K562 (cell line): ENCODE results near the gene ARID4B. TPM values are rescaled to one million over a fixed set of nuclear protein-coding genes. Genes with fewer than 3 reads are reported as not detected.

Experiments used
- DNMT1 ChIP-seq: fragments of 450-650 bp; IDR thresholded peaks from 2 replicates; pipeline ENCODE4 v1.6.1; 2016; ENCODE audit warnings: antibody characterized with exemption, mild to moderate bottlenecking
- E2F1 ChIP-seq: sonication (generic); formaldehyde crosslinking; IDR thresholded peaks from 2 replicates; pipeline ENCODE4 v1.8.1; 2023; ENCODE audit warnings: mild to moderate bottlenecking, missing genetic modification reagents, moderate library complexity
- E2F4 ChIP-seq: sonication (generic); formaldehyde crosslinking; IDR thresholded peaks from 2 replicates; pipeline ENCODE4 v1.8.0; 2022; ENCODE audit warnings: mild to moderate bottlenecking, low read depth, missing genetic modification reagents
- EP300 ChIP-seq: IDR thresholded peaks from 2 replicates; pipeline ENCODE4 v1.6.1; 2012; ENCODE audit warnings: low read length, improper control_type of control experiment
- GTF2A2 ChIP-seq: IDR thresholded peaks from 2 replicates; pipeline ENCODE4 v1.6.1; 2016; ENCODE audit warnings: mild to moderate bottlenecking, missing genetic modification characterization, missing compliant biosample characterization
- ILF3 ChIP-seq: fragments of 450-650 bp; IDR thresholded peaks from 2 replicates; pipeline ENCODE4 v1.6.1; 2018; ENCODE audit warnings: antibody characterized with exemption, mild to moderate bottlenecking, moderate library complexity, borderline replicate concordance
- MAFK ChIP-seq: IDR thresholded peaks from 2 replicates; pipeline ENCODE4 v1.6.1; 2011; ENCODE audit warnings: low read length, improper control_type of control experiment
- MEF2D ChIP-seq: conservative IDR thresholded peaks from 2 replicates; pipeline ENCODE4 v1.6.1; 2016; ENCODE audit warnings: low read depth, missing genetic modification characterization, missing compliant biosample characterization
- NBN ChIP-seq: fragments of 450-650 bp; IDR thresholded peaks from 2 replicates; pipeline ENCODE4 v1.6.1; 2016; ENCODE audit warnings: low read depth, mild to moderate bottlenecking
- NR0B1 ChIP-seq: fragments of 450-650 bp; IDR thresholded peaks from one replicate; pipeline ENCODE4 v1.6.1; 2018; ENCODE audit warnings: mild to moderate bottlenecking, moderate library complexity; ENCODE audit not compliant: partially characterized antibody
- PCBP2 ChIP-seq: fragments of 200-400 bp; formaldehyde crosslinking; IDR thresholded peaks from 2 replicates; pipeline ENCODE4 v1.6.1; 2018; ENCODE audit warnings: low read length, low read depth, mild to moderate bottlenecking, moderate library complexity; ENCODE audit not compliant: poor library complexity, severe bottlenecking
- POU5F1 ChIP-seq: fragments of 150-350 bp; IDR thresholded peaks from 2 replicates; pipeline ENCODE4 v1.6.1; 2014; ENCODE audit warnings: borderline replicate concordance, low read length, low read depth, mild to moderate bottlenecking; ENCODE audit not compliant: partially characterized antibody
- RAD21 ChIP-seq, 2 experiments: fragments of 250-450 bp in 1 of 2; fragments of 450-650 bp in 1 of 2; sonication (Bioruptor Pico) in 1 of 2; formaldehyde crosslinking in 1 of 2; IDR thresholded peaks in 1 of 2; conservative IDR thresholded peaks in 1 of 2; 2 replicates each; pipeline versions ENCODE4 v1.4.0 to v1.8.0; 2020 to 2022; ENCODE audit warnings: mild to moderate bottlenecking in 2 of 2, moderate library complexity in 1 of 2
- SRF ChIP-seq, 2 experiments: fragments of 250-450, 450-650 bp in 1 of 2; sonication (Bioruptor Pico) in 1 of 2; sonication (generic) in 1 of 2; formaldehyde crosslinking; IDR thresholded peaks; 2 replicates each; pipeline versions ENCODE4 v1.5.0 to v1.5.1; 2020 to 2022; ENCODE audit warnings: mild to moderate bottlenecking in 1 of 2, missing genetic modification reagents in 1 of 2
- TCF15 ChIP-seq: fragments of 250-450 bp; sonication (Bioruptor Pico); IDR thresholded peaks from 2 replicates; pipeline ENCODE4 v1.8.0; 2022; ENCODE audit warnings: moderate library complexity, mild to moderate bottlenecking, inconsistent platforms
- WHSC1 ChIP-seq: IDR thresholded peaks from one replicate; pipeline ENCODE4 v1.6.1; 2012; ENCODE audit warnings: low read length, control low read depth, inconsistent platforms
- ZKSCAN3 ChIP-seq: fragments of 250-450 bp; sonication (Bioruptor Pico); IDR thresholded peaks from 2 replicates; pipeline ENCODE4 v1.4.0; 2020
- ZNF274 ChIP-seq: IDR thresholded peaks from 2 replicates; pipeline ENCODE4 v1.6.1; 2011; ENCODE audit warnings: low read depth, mild to moderate bottlenecking, low read length, moderate library complexity, borderline replicate concordance
- ZNF324 ChIP-seq: fragments of 250-450 bp; sonication (Bioruptor Pico); IDR thresholded peaks from 2 replicates; pipeline ENCODE4 v1.4.0; 2020; ENCODE audit warnings: mild to moderate bottlenecking
- ZNF655 ChIP-seq: fragments of 250-450 bp; sonication (Bioruptor Pico); IDR thresholded peaks from 2 replicates; pipeline ENCODE4 v1.5.0; 2021
- ZNF764 ChIP-seq: fragments of 250-450 bp; sonication (Bioruptor Pico); IDR thresholded peaks from 2 replicates; pipeline ENCODE4 v1.4.0; 2020; ENCODE audit warnings: low read depth, mild to moderate bottlenecking, moderate library complexity
- ZNF766 ChIP-seq: fragments of 200-800 bp; sonication (Bioruptor generic); conservative IDR thresholded peaks from 2 replicates; pipeline ENCODE4 v1.6.1; 2016; ENCODE audit warnings: missing genetic modification characterization, missing compliant biosample characterization
- polyA plus RNA-seq, 8 experiments: library from polyadenylated mRNA; depleted of rRNA in 4 of 8; stranded (reverse) in 5 of 8; unstranded in 3 of 8; fragments of >200 nt; fragmentation: Nextera tagmentation in 2 of 8; fragmentation: Illumina TruSeq in 1 of 8; extraction: Ambion mirVana in 2 of 8; extraction: Trizol in 1 of 8; gene quantifications; 2 replicates each; pipeline versions ENCODE4 v1.2.1 to v1.2.3, GENCODE V29; 2011 to 2014; ENCODE audit warnings: inconsistent platforms in 1 of 8, missing spikeins in 1 of 8
- total RNA-seq, 7 experiments: library from RNA; depleted of rRNA in 6 of 7; stranded (reverse); fragments of >200 nt in 6 of 7; fragmentation: Illumina TruSeq in 2 of 7; extraction: Trizol in 2 of 7; gene quantifications; 2 replicates each; pipeline versions ENCODE4 v1.2.1 to v1.2.3, GENCODE V29; 2011 to 2021; ENCODE audit warnings: low replicate concordance in 1 of 7

The ARID4B gene
- total and polyA plus RNA-seq, 9 of the 15 experiments (the other 6 are each of a cell fraction or from before 2014, with no cell fraction given) = 8.4 to 38.9 (median 18.5) TPM

DNA sequence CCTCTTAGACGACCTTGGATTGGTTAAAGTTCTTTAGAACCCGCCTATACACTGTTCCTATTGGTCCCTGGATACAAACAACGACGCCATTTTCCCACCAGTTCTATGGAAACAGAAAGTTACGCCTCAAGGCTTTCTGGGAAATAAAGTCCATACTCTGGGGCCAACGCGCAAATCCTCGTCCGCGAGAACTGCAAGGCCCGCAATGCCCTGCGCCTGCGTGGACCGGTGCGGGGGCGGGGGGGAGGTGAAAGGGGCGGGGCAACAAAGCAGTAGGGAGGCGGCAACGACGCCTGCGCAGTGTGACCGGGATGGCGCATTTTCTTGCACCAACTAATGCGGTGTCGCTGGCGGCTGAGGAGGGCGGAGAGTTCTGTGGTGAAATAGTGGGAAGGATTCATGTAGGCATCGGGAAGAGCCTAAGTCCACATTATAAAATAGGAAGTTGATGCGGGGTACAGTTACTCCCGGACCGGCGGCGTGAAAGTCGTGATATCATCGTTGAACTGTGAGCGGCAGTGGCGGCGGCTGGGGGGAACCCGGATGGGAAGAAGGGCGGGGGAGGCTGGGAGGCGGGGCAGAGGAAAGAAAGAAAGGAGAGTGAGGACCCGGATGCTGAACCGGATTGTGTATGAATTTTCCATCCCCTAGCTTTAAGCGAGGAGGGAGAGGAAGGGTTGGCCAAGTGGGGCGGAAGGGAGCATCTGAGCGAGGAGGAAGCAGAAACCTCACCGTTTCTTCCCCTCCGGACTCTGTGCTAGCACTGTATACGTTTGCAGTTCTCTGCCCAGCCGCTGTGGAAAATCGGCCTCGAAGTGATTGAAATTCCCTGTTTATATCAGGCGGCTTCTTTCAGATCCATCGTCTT lies 526 bp upstream of the ARID4B start, which contains the start of gene GGPS1 (continued):
- TF ChIP-seq NR0B1 (no peak), E2F1 (CRISPR knock-in tag) (no peak), POU5F1 (peak; percentile 35), ZNF764 (CRISPR knock-in tag) (no peak), ZNF324 (CRISPR knock-in tag) (no peak), E2F4 (no peak), MAFK (no peak; the same call in 1 of the 2 replicates), ZKSCAN3 (CRISPR knock-in tag) (no peak), SRF (CRISPR knock-in tag; IDR thresholded peaks at IDR 0.05) (peak in 1 of 2 experiments; percentile 30; a peak in 1 of 4 replicates), DNMT1 (no peak), EP300 (no peak; the same call in 1 of the 2 replicates), WHSC1 (no peak), PCBP2 (no peak), ZNF655 (CRISPR knock-in tag) (no peak), MEF2D (tag) (no peak), ILF3 (no peak), RAD21 (CRISPR knock-in tag; conservative IDR thresholded peaks at IDR 0.05 in 1 of 2, IDR thresholded peaks at IDR 0.05 in 1 of 2) (no peak; a peak in 1 of 4 replicates), NBN (peak; percentile 92), GTF2A2 (tag) (no peak), TCF15 (CRISPR knock-in tag) (0 out of 2 replicates have a peak, but pooled peaks have one; percentile 27), ZNF274 (no peak), ZNF766 (CRISPR knock-in tag) (peak; percentile 82)
